Hepatic stellate cell (primary cell): Measurements from ENCODE around the gene VPS41.

Experiments
- DNase-seq: peaks from one replicate; pipeline ENCODE4 v3.0.0; 2011; ENCODE audit warnings: low spot score

Gene VPS41

DNA sequence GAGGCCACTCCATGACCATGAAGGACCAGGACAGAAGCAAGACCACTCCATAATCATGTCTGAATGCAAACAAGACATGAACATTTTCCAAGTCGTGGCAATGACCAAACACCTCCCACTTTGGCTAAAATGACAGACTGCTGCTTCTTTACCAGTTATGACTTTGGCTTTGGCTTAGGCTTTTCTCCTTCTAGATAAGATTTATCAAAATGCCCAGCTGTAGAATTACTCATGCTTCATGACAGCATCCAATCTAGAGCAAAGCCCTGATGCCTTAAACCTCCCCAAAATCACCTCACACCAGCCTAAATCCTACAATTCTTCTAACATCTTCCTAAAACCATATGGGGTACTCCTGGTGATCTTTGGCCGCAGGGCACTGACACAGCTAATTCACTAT, 102.1 kb downstream of the VPS41 start:
- no peak for DNase-seq

DNA sequence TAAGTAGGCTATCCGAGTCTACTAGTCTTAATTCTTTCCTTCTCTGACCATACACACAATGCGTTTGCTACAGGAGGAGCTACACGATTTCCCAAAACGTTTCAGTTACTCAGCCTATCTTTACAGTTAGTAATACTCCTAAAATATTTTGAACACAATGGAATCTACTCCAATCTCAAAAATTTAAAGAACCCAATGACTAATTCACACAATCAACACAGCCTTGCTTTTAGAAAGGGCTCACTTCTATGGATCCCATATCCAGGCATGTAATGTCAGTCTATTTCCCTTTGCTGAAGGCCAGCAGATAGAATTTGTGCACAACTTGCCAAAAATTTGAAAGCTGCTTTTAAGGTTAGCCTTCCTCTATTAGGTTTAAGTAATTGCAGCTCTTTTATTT, 107.2 kb downstream of the VPS41 start:
- DNase-seq: peak; percentile 3

DNA sequence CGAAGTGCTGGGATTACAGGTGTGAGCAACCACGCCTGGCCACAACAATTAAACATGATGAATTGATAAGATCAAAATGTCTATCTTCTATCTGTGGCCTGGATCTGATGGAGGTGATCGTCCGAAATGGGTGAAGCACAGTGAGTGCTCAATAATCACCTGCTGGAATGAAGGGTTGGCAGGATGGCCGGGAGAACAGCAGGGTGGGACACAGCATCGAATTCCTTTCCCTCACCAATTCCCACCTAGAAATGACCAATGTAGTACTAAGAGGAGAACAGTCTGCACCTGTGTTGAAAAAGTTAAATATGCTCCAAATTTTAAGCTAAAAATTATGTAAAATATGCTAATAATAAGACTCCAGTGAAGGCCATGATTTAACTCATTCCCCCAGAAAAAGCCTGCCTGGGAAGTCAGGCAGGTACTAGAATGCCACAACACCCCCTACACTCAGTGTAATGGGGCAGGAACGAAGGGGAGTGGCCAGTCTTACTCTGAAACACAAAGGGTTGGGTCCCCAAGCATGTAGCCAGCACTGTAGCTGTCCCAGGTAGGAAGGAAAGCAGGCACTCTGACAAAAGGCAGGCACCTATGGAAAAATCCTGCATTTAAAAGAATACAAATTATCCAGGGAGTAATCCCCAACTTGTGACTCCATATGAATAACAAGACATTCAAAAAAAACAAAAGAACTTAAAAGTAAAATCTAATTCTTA, 110.3 kb downstream of the VPS41 start:
- no peak for DNase-seq

DNA sequence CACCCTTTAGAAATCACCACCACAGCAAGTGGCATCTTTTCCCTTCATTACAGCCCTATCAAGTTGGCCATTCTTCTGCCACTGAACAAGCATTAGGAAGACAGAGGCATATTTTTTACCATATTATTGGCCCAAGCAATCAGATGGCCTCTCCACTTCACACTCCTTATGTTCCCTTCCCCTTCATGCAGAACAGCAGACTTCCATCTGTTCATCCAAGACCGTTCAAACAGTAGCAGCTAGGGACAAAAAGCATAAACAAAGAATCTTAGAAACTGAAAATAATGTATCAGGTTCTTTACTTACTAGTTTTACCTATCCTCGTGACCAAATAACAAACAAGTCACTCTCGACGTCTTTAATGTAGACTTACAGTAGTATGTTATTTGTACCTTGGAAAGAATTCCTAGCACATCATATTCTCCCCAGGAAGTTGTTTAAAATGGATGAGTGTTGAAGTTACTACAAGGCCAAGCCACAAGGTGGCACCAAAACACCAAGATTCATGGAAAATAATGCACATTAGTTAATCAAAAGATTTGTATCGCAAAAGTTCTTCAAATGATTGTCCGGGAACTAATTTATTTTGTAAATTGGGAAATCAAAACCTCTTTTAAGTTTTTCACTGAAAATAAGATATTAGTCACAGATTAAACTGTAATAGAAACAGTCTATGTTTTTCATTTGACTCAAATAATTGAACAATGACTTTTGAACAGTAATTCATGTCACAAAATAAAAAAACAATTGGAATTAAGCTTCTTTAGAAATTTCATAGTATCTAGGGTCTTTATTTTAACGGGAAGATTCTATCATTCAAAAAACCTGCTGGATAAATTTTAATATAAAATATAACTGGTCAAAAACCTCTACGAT, 112.1 kb downstream of the VPS41 start:
- DNase-seq: peak; percentile 12

DNA sequence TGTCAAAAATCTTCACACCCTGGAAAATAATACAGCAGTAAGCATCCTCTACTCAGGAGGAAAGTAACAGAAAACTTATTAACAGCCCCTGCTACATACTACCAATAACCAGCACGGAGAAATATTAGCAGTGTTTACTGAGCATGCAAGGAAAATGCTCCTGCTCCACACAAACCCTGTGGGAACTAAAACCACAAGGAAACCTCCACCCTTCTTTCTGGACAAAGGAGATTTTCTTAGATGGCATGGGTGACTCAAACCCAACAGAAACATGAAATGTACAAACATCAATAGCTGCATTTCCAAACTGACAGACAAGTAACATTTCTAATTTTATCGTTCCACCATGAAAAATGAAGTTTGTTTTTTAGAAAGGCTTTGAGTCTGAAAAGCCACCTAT, 113.4 kb downstream of the VPS41 start:
- DNase-seq: no peak

DNA sequence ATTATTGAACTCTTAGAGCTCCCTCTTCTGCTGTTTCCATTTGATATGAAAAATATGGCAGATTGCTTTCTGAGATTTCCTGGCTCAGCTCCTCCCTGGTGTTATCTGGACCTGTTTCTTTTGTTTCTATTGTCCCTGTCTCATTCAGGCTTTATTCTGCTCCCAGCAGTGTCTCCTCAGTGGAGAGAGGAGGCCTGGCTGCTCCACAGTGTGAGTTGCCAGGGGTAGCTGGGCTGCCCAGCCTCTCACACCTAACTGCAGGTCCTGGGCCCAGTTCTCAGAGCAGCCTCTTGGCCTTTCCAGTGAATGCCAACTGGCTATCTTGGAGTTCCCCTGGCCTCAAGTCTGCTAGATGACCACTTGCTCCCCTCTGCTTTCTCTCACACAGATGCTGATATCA, 127.0 kb downstream of the VPS41 start:
- DNase-seq: no peak

DNA sequence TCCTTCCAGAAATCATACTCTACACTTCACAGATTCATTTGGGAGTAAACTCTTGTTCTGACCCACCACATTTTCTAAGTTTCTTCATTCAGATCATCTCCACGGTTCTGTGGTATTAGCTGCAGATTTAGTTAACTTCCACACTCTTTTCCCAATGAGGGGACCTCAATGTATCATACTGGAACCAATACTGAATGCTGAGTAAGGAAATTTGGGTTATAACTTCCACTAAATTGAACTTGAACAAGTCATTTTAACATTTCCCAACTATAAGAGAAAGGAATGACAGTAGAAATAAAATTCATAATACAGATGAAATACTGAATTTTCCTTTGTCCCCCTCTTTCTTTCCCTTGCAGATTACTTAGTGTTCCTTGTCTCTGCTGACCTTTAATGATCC, 131.4 kb downstream of the VPS41 start:
- DNase-seq: no peak

DNA sequence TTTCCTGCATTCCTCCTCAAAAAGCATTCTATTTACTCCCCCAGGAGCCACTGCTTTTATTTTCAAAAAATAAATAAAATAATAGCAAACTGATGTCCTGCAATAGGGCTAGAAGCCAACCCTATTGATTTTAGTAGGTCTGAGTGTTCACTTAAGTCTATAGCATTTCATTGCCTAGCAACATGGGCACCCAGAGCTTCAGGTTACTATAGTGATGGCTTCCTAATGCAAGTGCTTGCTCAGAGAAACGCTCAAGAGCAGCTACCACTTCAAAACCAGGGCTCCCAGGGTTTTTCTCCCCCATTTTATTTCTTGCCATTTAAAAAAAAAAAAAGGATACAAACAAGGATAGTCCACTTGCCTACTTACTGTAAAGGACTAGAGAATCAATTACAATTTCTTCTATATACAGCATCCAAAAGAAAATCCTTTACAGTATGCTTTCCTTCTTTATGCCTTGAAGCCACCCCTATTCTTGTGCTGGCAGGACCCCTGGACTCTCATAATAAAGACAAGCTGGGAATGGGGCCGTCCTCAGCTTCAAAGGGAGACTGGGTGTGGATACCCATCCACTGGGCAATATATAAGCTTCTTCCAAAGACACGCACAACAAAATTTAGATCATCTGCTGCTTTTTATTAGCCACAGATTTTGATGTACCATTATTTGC, 133.3 kb downstream of the VPS41 start:
- no peak for DNase-seq

DNA sequence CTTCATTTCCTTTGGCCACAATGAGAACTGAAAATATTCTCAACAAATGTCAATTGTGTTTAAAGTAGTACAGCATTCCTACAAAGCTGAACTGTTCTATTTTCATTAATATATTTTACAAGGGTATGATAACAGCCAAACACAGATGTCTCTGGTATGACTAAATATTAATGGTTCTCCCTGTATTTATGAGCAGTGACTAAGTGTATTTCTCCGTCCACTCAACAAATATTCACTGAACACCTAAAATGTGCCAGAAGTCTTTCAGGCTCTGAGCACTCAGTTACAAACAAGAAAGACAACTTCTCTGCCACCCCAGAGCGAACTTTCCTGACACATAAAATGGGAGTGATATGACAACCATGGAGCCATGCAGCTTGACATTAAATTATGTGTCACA, 135.6 kb downstream of the VPS41 start:
- DNase-seq: no peak

DNA sequence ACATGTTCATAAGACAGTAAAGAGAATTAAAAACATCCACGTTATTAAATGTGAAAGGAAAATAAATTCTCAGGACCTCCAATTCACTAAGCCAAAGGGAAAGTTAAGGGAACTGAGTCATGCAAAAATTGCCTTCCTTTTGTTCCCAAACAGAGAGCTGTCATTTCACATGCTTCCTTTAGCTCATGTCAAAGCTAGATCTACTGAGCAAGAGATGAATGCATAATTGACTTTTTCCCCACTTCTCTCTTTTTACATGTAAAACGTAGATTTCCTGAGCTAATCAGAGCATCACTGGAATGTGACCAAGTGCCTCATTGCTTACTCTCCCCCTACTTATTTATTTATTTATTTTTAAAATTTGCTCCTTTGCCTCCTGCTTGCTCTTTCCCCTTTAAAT, 148.8 kb downstream of the VPS41 start:
- no peak for DNase-seq

DNA sequence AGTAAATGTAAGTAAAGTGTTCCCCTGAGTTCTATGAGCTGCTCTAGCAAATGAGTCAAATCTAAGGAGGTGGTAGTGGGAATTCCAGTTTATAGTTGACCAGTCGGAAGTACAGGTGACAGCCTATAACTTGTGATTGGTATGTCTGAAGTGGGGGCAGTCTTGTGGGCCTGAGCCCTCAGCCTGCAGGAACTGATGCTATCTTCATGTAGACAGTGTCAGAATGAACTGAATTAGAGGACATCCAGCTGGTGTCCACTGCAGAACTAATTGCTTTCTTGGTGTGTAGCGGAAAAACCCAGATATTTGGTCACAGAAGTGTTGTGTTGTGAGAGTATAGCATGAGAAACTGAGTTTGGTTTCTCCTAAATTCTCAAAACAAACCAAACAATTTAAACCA, 150.0 kb downstream of the VPS41 start:
- no peak for DNase-seq

DNA sequence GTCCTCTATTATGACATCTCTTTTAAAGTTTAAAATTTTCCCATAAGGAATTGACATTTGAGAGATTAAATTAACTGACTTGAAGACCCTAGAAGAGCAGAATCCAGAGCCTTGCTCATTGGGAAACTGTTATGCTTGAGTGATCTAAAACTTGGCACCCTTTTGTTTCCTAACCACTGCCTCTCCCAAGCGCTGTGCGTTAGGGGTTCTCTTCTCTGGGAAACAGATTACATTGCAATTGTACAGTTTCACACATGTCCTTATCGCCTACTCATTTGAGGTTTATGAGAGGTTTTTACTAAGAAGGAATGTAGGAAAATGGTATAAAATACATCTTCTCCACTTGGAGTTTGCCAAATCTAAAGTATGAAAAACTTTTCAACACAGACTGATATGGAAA, 151.1 kb downstream of the VPS41 start:
- no peak for DNase-seq

DNA sequence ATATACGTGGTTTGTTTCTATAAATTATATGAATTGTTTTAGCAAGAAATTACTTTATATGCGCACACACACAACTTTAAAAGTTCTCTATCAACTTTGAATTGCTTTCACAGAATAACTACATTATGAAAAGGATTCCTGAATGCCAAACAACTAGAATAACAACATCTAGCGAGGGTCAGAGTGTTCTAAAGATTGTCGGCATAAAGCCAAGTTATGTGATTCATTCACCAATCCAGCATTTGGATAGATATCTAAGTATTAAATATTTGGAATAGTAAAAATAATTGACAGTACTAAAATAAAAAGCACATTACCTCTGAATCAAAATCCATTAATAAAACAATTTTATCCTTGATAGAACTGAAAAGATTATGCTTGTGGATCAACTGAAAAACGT, 152.5 kb downstream of the VPS41 start:
- no peak for DNase-seq

DNA sequence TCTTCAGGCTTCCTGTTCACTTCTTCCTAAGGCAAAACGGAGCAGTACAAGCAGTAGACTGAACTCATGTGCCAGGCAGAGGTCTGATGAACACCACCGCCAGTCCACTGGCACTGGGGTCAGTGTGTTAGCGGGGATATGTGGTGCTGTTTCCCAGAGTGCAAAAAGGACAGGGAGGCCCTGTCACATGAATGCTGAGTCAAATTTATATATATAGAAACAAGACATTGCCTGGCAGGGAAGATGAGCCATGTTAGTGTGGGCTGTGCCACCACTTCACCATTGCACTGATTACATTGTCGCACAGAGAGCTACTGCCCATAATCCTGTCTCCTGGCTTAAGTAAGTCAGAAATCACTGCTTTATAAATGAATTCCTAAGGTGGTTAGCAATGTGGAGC, 155.6 kb downstream of the VPS41 start:
- no peak for DNase-seq

DNA sequence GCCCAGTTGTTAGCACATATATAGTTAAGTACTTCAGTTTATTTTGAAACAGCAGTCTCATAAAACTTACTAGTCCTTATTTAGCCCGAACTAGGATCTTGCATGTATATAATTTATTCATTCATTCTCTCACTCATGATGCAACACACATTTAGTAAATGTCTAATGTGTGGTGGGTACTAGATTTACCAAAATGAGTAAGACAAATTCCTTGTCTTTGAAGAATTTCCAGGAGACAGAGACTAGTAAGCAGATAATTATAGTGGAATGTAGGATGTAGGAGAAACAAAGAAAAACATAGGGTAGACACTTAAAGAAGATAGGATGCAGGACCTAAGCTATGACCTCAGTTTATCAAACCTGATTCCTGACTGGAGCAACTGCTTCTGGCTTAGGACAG, 157.6 kb downstream of the VPS41 start:
- DNase-seq: no peak

DNA sequence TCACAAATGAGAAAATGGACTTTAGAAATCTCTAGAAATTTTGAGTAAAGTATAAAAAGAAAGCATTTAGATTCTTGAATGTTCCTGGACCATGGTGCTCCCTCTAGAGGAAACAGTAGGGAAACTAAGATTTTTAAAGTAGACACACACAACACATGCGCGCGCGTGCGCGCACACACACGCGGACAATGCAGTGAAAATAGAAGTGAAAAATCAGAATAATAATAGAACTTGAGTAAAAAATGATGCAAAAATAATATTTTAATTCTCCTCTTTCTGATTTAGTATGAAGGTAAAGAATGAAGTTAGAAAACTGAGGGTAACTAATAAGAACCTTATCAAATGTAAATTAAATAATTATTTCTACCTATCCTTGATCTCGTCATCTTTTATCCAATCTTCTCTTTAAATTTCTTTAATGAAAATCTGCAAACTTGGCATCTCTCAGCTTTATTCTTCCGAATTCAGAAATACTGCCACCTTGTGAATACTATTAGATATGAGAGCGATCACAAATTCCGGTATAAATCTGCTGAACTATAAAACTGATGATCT, 160.9 kb downstream of the VPS41 start:
- DNase-seq: no peak

DNA sequence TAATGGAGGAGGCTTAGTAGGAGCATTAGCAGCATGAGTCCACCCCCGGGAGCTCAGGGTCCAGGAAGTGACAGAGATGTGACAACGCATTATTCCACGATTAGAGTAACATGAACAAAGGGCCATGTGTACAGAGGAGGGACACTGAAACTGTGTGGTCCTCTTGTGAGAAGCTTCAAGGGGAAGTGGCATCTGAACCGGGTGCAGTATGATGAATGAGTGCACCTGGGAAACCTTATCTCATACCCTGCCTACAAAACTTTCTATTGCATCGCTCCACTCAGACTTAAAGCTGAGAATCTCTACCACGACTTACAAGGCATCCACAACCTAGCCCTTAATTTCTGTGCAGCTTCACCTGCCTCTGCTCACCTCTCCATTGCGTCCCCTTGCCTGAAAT, 162.6 kb downstream of the VPS41 start:
- DNase-seq: no peak

DNA sequence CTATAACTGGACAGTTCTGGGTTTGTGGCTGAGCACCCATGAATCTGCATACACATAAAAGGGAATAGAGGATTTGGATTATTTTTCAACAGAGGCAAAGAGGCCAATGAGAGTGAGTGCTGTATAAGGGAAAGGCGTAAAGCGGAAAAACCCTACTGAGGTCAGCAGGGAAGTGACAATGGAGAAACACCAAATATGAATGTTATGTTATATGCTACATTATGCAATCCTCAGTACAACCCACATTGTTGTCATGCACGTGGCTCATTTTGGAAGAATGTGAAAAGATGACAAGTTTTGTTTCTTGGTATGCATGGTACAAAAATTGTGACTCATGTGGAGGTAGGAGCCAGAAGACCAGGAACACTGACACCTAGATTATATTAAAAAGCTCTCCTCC, 164.2 kb downstream of the VPS41 start:
- DNase-seq: peak; percentile 8

DNA sequence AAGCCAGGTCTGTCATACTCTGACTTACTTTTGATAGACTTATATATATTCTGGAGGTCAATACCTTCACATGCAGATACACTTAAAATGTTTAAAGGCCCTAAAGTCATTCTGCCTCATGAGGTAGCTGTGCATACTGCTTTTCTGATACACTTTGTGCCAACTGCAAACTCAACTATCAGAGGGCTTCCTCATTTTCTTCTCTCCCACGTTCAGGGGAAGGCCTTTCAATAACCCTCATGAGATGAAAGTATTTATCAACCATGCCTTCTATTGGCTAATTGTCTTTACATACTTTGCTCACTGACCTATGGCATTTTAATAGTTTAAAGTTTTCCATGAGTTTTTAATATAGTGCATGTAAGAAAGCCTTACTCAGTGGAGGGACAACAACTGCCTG, 165.1 kb downstream of the VPS41 start:
- no peak for DNase-seq

DNA sequence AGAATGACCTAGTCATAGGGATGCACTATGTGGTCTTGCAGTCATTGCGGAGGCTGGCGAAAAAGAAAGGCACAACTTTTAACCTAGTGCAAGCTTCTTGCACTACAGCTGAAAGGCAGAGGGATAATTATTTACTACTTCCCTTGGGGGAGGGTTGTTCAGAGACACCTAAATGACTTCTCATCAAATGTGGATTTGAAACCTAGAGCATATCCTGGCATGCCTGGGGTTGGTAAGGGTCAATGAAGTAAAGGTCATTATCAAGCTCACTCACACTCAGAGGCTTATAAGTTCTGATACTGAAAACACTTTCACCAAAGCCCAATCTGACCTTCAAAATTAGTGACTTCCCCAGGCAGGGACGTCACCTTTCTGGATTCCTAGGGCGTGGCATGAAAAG, 168.9 kb downstream of the VPS41 start:
- no peak for DNase-seq

DNA sequence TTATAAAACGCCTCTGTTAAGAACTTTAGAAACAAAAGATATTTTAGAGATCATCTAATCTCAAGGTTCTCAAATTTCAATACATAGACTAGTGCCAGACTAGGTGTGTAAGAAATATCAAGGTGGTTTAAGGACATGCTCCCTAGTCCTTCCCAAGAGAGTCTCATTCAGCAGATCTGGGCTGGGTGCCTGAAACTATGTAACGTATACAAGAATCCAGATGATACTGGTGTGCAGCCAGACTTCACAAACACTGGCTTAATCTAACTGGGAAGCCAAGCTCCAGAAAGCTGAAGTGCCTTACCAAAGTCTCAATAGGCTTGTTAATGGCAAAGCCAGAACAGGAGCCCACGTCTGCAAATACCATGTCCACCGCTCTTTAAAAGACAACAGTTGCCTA, 172.9 kb downstream of the VPS41 start:
- no peak for DNase-seq

DNA sequence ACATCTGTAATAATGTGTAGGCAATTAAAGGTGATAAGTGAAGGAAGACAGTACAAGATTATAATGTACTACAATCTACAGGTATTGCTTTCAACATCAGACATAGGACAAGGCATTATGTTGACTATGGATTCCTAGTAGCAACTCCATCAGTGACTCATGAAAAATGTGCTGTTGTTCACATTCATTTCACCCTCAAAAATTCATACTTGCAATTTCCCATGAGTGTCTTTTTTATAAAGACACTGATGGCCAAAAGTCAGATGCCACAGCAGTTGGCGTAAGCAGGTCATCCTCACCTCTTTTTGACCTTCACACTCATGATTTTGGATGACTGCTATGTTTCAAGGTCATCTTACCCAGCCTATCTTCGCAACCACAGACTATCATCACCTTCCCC, 177.8 kb downstream of the VPS41 start:
- no peak for DNase-seq

DNA sequence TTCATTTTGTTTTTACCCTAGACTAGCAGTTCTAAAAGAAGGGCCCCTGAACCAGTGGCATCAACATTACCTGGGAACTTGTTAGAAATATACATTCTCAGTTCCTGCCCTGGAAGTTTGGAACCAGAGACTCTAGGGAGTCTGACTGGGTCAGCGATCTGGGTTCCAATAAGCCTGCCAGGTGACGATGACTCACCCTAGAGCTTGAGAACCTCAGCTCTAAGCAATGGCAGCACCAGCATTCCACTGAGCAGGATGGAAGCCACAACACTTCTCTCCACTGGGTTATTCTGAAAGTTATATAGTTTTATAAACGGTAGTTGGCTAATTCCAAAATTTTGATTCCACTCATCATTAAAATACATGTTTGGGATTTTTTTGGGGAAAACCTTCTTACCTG, 180.8 kb downstream of the VPS41 start:
- no peak for DNase-seq
